Type B pancreatic cell (in vitro differentiated cells): Measurements from ENCODE around the gene SVOP. TPM values are rescaled to one million over a fixed set of nuclear protein-coding genes. Genes with fewer than 3 reads are reported as not detected.
"Not testable (repeated sequence)": the region's sequence is repeated elsewhere in the genome, so short reads cannot be mapped to it uniquely, and the experiment has no call there.

Source experiments
- DNase-seq: peaks from one replicate; pipeline ENCODE4 v3.0.0; 2021; ENCODE audit warnings: mixed read lengths; ENCODE audit not compliant: unreplicated experiment; ENCODE audit errors: extremely low spot score
- H3K27ac Mint-ChIP-seq: 2 replicates; pipeline ENCODE4 v1.8.0; 2021; ENCODE audit warnings: mild to moderate bottlenecking, mixed read lengths
- H3K27me3 Mint-ChIP-seq: 2 replicates; pipeline ENCODE4 v1.8.0; 2021; ENCODE audit warnings: mixed read lengths
- H3K36me3 Mint-ChIP-seq: 2 replicates; pipeline ENCODE4 v1.8.0; 2021; ENCODE audit warnings: mixed read lengths
- H3K4me1 Mint-ChIP-seq: one replicate; pipeline ENCODE4 v1.8.0; 2021; ENCODE audit warnings: mixed read lengths; ENCODE audit not compliant: unreplicated experiment
- H3K4me3 Mint-ChIP-seq: 2 replicates; pipeline ENCODE4 v1.8.0; 2021; ENCODE audit warnings: mild to moderate bottlenecking, mixed read lengths
- H3K9me3 Mint-ChIP-seq: 2 replicates; pipeline ENCODE4 v1.8.0; 2021; ENCODE audit warnings: mixed read lengths
- total RNA-seq: library from RNA; stranded (reverse); gene quantifications from 2 replicates; pipeline ENCODE4 v1.2.1, GENCODE V29; 2021; ENCODE audit warnings: low replicate concordance
- TF ChIP-seq, protein P1 (sequence below): fragments of 200-600 bp; sonication (generic); conservative IDR thresholded peaks from 2 replicates; pipeline ENCODE4 v1.5.0; 2021; ENCODE audit warnings: antibody characterized with exemption, mild to moderate bottlenecking

The SVOP gene
- total RNA-seq, 1 donor from 2014 or later, result 3.6 TPM

DNA sequence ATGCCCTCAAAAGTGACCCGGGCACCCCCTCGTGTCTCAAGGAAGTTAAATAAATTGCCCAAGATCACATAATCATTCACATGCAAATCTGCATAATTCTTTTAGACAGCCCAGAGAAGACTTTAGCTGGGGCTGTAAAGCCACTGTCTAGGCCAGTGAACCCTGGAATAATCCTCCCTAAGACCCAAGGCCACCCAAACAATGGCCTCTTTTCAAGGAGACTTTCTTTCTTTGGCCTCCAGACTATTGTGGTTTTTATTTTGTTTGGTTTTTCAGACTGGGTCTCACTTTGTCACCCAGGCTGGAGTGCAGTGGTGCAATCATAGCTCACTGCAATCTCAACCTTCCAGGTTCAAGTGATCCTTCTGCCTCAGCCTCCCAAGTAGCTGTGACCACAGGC is 10.6 kb downstream of the SVOP start:
- no peaks in the 10 kb centered on the region for H3K36me3 Mint-ChIP-seq
- TF ChIP-seq, protein P1, sequence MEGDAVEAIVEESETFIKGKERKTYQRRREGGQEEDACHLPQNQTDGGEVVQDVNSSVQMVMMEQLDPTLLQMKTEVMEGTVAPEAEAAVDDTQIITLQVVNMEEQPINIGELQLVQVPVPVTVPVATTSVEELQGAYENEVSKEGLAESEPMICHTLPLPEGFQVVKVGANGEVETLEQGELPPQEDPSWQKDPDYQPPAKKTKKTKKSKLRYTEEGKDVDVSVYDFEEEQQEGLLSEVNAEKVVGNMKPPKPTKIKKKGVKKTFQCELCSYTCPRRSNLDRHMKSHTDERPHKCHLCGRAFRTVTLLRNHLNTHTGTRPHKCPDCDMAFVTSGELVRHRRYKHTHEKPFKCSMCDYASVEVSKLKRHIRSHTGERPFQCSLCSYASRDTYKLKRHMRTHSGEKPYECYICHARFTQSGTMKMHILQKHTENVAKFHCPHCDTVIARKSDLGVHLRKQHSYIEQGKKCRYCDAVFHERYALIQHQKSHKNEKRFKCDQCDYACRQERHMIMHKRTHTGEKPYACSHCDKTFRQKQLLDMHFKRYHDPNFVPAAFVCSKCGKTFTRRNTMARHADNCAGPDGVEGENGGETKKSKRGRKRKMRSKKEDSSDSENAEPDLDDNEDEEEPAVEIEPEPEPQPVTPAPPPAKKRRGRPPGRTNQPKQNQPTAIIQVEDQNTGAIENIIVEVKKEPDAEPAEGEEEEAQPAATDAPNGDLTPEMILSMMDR, result no peak
- H3K27ac Mint-ChIP-seq, result no peak overlapping the region
- no peak overlapping the region for H3K4me3 Mint-ChIP-seq
- H3K9me3 Mint-ChIP-seq, result no peaks in the 10 kb centered on the region
- DNase-seq, result no peak
- no peaks in the 10 kb centered on the region for H3K4me1 Mint-ChIP-seq
- peaks cover 40% of the 10 kb centered on the region for H3K27me3 Mint-ChIP-seq

DNA sequence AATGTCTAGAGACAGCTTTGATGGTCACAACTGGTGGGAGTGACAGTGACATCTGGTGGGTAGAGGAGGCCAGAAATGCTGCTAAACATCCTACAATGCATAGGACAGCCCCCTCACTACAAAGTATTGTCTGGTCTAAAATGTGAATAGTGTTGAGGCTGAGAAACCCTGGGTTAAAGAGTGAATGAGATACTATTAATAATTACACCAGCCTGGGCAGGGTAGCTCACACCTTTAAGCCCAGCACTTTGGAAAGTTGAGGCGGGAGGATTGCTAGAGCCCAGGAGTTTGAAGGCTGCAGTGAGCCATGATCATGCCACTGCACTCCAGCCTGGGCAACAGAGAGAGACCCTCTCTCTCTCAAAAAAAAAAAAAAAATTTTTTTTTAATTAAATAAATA is 11.1 kb downstream of the SVOP start:
- Mint-ChIP-seq H3K27ac (no peak overlapping the region), H3K9me3 (no peaks in the 10 kb centered on the region), H3K4me1 (no peaks in the 10 kb centered on the region), H3K36me3 (no peaks in the 10 kb centered on the region), H3K4me3 (no peak overlapping the region), H3K27me3 (peaks cover 38% of the 10 kb centered on the region)
- DNase-seq, result no peak
- TF ChIP-seq, protein P1, result no peak

DNA sequence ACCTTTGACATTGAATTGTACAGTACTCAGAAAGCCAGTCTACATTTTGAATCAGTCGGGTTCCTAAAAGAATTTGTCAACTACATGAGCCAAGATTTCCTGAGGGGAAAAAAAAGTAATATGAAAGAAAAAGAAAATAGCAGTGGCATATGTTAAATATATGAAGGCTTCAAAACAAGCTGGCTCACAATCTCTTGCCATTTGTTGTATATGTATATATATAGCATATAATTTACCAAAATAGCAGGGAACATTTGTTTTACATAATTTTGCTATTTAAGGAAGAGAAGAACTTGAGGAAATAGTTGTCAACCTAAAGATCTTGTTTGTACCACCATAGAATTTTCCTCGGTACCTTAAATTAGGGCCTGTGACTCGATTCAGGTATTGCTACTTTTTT is 16.9 kb downstream of the SVOP start:
- H3K4me1 Mint-ChIP-seq, result no peaks in the 10 kb centered on the region
- no peaks in the 10 kb centered on the region for H3K36me3 Mint-ChIP-seq
- peaks cover 27% of the 10 kb centered on the region for H3K27me3 Mint-ChIP-seq
- no peak overlapping the region for H3K4me3 Mint-ChIP-seq
- H3K9me3 Mint-ChIP-seq, result no peaks in the 10 kb centered on the region
- TF ChIP-seq, protein P1, result no peak
- no peak for DNase-seq
- H3K27ac Mint-ChIP-seq, result no peak overlapping the region

DNA sequence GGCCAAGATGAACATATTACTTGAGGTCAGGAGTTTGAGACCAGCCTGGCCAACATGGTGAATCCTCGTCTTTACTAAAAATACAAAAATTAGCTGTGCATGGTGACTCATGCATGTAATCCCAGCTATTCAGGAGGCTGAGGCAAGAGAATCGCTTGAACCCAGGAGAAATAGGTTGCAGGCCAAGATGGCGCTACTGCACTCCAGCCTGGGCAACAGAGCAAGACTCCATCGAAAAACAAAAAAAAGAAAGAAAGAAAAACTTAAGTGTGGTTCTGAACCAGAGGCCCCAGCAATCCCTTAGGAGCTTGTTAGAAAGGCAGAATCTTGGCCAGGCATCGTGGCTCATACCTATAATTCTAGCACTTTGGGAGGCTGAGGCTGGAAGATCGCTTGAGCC is 24.5 kb downstream of the SVOP start:
- H3K4me3 Mint-ChIP-seq, result no peak overlapping the region
- no peaks in the 10 kb centered on the region for H3K36me3 Mint-ChIP-seq
- H3K27me3 Mint-ChIP-seq, result no peaks in the 10 kb centered on the region
- H3K27ac Mint-ChIP-seq, result no peak overlapping the region
- TF ChIP-seq, protein P1, result no peak
- H3K9me3 Mint-ChIP-seq, result no peaks in the 10 kb centered on the region
- H3K4me1 Mint-ChIP-seq, result no peaks in the 10 kb centered on the region
- no peak for DNase-seq

DNA sequence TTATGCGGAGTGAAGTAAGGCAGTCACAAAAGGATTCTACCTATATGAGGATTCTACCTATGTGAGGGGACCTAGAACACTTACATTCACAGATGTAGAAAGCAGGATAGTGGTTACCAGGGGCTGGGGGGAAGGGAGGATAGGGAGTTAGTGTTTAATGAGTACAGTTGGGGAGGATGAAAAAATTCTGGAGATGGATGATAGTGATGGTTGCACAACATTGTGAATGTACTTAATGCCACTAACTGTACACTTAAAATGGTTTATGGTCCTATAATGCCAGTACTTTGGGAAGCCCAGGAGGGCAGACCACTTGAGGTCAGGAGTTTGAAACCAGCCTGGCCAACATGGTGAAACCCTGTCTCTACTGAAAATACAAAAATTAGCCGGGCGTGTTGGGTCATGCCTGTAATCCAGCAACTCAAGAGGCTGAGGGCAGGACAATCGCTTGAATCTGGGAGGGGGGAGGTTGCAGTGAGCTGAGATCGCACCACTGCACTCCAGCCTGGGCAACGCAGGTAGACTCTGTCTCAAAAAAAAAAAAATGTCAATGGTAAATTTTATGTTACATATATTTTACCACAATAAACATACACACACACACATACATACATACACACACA is 25.4 kb downstream of the SVOP start:
- DNase-seq, result no peak
- TF ChIP-seq, protein P1, result no peak
- Mint-ChIP-seq H3K4me1 (no peaks in the 10 kb centered on the region), H3K9me3 (no peaks in the 10 kb centered on the region), H3K4me3 (no peak overlapping the region), H3K27ac (no peak overlapping the region), H3K27me3 (no peaks in the 10 kb centered on the region), H3K36me3 (no peaks in the 10 kb centered on the region)

DNA sequence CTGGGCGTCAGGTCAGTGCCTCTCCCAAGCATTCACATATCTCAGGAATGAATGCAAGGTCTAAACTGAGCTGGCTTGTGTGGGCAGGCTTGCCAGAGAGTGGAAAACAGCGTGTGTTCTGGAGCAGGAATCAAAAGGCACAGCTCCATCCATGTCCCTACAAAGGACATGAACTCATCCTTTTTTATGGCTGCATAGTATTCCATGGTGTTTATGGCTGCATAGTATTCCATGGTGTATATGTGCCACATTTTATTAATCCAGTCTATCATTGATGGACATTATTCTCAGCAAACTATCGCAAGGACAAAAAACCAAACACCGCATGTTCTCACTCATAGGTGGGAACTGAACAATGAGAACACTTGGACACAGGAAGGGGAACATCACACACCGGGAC is 30.8 kb downstream of the SVOP start:
- not testable (repeated sequence) for H3K27ac Mint-ChIP-seq, DNase-seq, H3K4me1 Mint-ChIP-seq, H3K4me3 Mint-ChIP-seq, H3K36me3 Mint-ChIP-seq, H3K9me3 Mint-ChIP-seq
- peaks cover 14% of the 10 kb centered on the region for H3K27me3 Mint-ChIP-seq
